ENCODE data around the gene AMBRA1.
"Not testable (repeated sequence)": the region's sequence is repeated elsewhere in the genome, so short reads cannot be mapped to it uniquely, and the experiment has no call there.

Gene AMBRA1

DNA sequence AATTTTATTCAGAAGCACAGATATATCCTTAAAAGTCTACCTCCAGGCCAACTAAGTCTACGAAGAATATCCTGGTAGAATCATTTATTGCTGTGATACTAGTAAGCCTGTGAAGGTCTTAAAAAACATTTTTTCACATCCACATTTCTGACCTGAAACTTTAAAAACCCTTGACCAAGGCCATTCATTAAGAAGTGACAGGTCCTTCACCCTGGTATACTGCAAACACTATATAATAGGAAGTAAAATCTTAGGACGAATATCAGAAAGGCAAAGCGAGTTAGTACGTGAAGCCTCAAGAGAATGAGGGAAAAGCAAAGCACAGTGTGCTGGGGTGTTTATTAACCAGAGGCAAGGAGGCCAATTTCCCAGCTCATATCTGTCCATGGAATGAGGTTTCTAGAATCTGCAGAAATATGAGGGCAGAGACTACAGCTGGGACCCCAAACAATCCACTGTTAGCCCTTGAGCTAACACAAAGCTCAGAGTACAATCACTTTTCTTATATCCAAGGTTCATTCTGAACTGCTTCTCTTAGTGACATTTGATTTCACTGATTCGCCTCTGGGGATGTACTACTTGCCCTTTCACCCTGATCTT, 71.0 kb downstream of the AMBRA1 start:
- TF ChIP-seq, protein P1, sequence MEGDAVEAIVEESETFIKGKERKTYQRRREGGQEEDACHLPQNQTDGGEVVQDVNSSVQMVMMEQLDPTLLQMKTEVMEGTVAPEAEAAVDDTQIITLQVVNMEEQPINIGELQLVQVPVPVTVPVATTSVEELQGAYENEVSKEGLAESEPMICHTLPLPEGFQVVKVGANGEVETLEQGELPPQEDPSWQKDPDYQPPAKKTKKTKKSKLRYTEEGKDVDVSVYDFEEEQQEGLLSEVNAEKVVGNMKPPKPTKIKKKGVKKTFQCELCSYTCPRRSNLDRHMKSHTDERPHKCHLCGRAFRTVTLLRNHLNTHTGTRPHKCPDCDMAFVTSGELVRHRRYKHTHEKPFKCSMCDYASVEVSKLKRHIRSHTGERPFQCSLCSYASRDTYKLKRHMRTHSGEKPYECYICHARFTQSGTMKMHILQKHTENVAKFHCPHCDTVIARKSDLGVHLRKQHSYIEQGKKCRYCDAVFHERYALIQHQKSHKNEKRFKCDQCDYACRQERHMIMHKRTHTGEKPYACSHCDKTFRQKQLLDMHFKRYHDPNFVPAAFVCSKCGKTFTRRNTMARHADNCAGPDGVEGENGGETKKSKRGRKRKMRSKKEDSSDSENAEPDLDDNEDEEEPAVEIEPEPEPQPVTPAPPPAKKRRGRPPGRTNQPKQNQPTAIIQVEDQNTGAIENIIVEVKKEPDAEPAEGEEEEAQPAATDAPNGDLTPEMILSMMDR (IDR thresholded peaks at IDR 0.05), result no peak
- Histone ChIP-seq H3K79me2 (peaks cover 39% of the 10 kb centered on the region), H3K4me1 (no peaks in the 10 kb centered on the region), H3K4me3 (ENCODE audit: low read depth, low read length) (no peak overlapping the region), H3K27ac (no peak overlapping the region), H3K36me3 (ENCODE audit: control insufficient read depth, insufficient read depth, low read length) (no peaks in the 10 kb centered on the region), H3K9me3 (ENCODE audit: control insufficient read depth, low read length) (no peaks in the 10 kb centered on the region), H2AFZ (no peak overlapping the region), H3K4me2 (ENCODE audit: low read length) (no peak overlapping the region), H3K9ac (no peak overlapping the region), H3K27me3 (ENCODE audit: control insufficient read depth, insufficient read depth, low read length) (no peaks in the 10 kb centered on the region)

DNA sequence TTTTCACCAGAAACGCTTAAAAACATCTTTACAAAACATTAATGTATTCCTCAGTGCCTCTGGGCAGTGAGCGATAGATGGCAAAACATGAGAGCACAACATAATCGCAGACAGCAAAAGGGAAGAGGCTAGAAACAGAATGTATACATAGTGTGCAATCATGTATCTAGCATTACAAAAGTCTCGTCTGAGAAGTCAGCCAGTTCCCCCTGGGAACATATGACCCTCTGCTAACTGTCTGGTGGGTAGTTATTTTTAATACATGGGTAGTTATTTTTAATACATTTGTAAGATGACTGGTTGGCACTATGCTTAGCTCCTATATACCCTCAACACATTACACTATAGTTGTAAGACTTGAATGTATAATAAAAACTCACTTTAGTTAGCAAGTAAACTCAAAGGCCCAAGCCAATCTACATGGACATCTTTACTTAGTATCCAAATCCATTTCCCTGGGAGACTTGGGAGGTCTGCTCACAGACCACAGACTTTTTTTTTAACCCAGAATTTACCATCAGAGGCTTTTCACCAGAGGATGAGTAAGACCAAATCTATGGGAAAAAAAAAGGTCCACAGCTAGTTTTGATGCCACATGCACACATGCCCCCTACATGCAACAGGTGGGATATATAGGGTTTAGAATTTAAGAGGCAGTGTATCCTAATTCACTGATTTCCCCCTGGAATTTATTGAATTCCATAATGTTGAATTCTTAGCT, 71.7 kb downstream of the AMBRA1 start:
- no peak overlapping the region for H3K27ac ChIP-seq
- H3K4me1 ChIP-seq, result no peaks in the 10 kb centered on the region
- no peak overlapping the region for H3K9ac ChIP-seq
- no peak overlapping the region for H3K4me3 ChIP-seq (ENCODE audit: low read depth, low read length)
- H3K79me2 ChIP-seq, result peaks cover 39% of the 10 kb centered on the region
- H3K36me3 ChIP-seq (ENCODE audit: control insufficient read depth, insufficient read depth, low read length), result no peaks in the 10 kb centered on the region
- TF ChIP-seq, protein P1 (IDR thresholded peaks at IDR 0.05), result no peak
- H2AFZ ChIP-seq, result no peak overlapping the region
- no peaks in the 10 kb centered on the region for H3K27me3 ChIP-seq (ENCODE audit: control insufficient read depth, insufficient read depth, low read length)
- H3K9me3 ChIP-seq (ENCODE audit: control insufficient read depth, low read length), result no peaks in the 10 kb centered on the region
- no peak overlapping the region for H3K4me2 ChIP-seq (ENCODE audit: low read length)

DNA sequence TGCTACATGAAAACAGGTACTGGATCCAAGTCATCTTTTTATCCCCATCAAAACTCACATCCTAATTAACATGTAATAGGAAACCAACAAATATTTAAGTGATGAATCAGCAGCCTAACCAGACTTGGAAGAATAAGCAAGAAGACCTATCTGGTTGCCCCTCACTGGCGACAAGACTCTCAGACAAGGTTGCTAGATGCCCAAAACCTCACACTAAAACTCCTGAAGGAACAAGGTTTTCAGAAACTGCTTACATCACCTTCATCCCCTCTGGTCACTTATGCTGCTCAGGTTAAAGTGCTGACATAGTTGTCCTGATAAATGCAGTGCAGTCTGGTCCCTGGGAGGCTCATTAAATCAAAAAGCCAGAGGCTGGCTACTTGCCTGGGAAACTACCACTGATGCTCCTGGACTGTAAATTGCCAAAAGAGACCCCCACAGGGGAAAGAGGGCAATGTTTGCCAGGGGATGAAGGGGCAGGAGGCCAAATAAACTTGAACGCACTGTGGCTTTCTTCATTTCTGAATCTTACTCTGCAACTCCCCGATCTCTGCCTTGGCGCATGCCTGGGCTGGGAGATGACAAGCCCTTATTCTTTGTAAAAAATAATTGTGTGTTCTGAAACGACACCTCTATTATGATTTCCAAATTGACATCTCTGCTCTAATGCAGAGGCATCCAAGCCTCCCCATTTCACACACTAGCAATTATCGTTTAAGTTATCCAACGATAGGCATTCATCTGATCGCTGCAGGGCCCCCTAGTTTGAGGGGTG, 72.7 kb downstream of the AMBRA1 start:
- Histone ChIP-seq H3K4me1 (no peaks in the 10 kb centered on the region), H3K27me3 (ENCODE audit: control insufficient read depth, insufficient read depth, low read length) (no peaks in the 10 kb centered on the region), H3K9ac (no peak overlapping the region), H3K27ac (no peak overlapping the region), H3K4me3 (ENCODE audit: low read depth, low read length) (no peak overlapping the region), H3K4me2 (ENCODE audit: low read length) (no peak overlapping the region), H3K79me2 (peaks cover 33% of the 10 kb centered on the region), H3K36me3 (ENCODE audit: control insufficient read depth, insufficient read depth, low read length) (no peaks in the 10 kb centered on the region), H2AFZ (no peak overlapping the region), H3K9me3 (ENCODE audit: control insufficient read depth, low read length) (no peaks in the 10 kb centered on the region)
- TF ChIP-seq, protein P1 (IDR thresholded peaks at IDR 0.05), result no peak

DNA sequence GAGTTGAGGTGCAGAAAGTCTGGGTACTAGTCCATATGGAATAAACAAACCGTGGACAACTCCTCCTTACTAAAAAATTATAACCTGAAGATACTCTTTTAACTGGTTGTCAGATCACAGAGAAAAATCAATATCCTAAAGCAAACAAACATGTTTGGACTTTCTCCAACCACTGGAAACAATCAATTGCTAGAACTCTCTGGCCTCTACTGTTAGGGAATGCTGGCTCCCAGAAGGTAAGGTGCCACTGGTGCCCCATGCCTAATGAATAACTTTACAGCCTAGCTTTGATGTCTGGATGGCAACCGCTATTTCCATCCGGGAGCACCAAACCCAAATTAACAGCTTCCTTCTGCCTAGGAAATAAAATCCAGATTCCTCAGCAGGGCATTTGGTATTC, 74.5 kb downstream of the AMBRA1 start:
- Histone ChIP-seq H3K4me3 (ENCODE audit: low read depth, low read length) (no peak overlapping the region), H3K9ac (no peak overlapping the region), H3K79me2 (peaks cover 19% of the 10 kb centered on the region), H3K27ac (no peak overlapping the region), H2AFZ (no peak overlapping the region), H3K9me3 (ENCODE audit: control insufficient read depth, low read length) (no peaks in the 10 kb centered on the region), H3K4me1 (no peaks in the 10 kb centered on the region), H3K36me3 (ENCODE audit: control insufficient read depth, insufficient read depth, low read length) (no peaks in the 10 kb centered on the region), H3K4me2 (ENCODE audit: low read length) (no peak overlapping the region), H3K27me3 (ENCODE audit: control insufficient read depth, insufficient read depth, low read length) (no peaks in the 10 kb centered on the region)
- TF ChIP-seq, protein P1 (IDR thresholded peaks at IDR 0.05), result no peak

DNA sequence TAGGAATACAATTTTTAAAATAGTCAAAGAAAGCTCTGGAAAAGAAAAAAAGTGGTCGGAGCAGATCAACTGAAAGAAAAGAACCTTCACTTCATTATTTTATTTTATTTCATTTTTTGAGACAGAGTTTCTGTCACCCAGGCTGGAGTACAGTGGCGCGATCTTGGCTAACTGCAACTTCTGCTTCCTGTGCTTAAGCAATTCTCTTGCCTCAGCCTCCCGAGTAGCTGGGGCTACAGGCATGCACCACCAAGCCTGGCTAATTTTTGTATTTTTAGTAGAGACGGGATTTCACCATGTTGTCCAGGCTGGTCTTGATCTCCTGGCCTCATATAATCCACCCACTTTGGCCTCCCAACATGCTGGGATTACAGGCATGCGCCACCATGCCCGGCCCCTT, 74.9 kb downstream of the AMBRA1 start:
- H3K79me2 ChIP-seq, result peaks cover 15% of the 10 kb centered on the region
- not testable (repeated sequence) for H3K36me3 ChIP-seq (ENCODE audit: control insufficient read depth, insufficient read depth, low read length); H3K4me3 ChIP-seq (ENCODE audit: low read depth, low read length); H3K4me2 ChIP-seq (ENCODE audit: low read length); H3K9me3 ChIP-seq (ENCODE audit: control insufficient read depth, low read length); H2AFZ ChIP-seq; H3K27ac ChIP-seq; H3K9ac ChIP-seq; H3K4me1 ChIP-seq; H3K27me3 ChIP-seq (ENCODE audit: control insufficient read depth, insufficient read depth, low read length)
